Left kidney (tissue), 8 donors: Measurements from ENCODE around the gene SLC30A9. TPM values are rescaled to one million over a fixed set of nuclear protein-coding genes. Genes with fewer than 3 reads are reported as not detected.

ENCODE experiments used
- DNase-seq: peaks from one replicate; pipeline ENCODE4 v3.0.0-alpha.2; 2013
- long read RNA-seq, 8 donors: transcript quantifications; one replicate each; lab custom pipeline, GENCODE V29; 2026
- polyA plus RNA-seq: library from polyadenylated mRNA; unstranded; fragments of 120-200 nt; gene quantifications from one replicate; pipeline ENCODE4 v1.2.1, GENCODE V29; 2013; ENCODE audit not compliant: insufficient read length

The SLC30A9 gene
- 137 TPM for polyA plus RNA-seq
- long read RNA-seq, donor 1, full-length matches to known transcripts: 14 of 21 reads
- long read RNA-seq, donor 1, partial matches to known transcripts: 7 of 21 reads
- long read RNA-seq, donor 1, other reads (novel, unspliced or antisense): 0 of 21 reads
- long read RNA-seq, donor 2, full-length matches to known transcripts: 17 of 69 reads
- long read RNA-seq, donor 2, partial matches to known transcripts: 52 of 69 reads
- long read RNA-seq, donor 2, other reads (novel, unspliced or antisense): 0 of 69 reads
- long read RNA-seq, donor 3, full-length matches to known transcripts: 10 of 19 reads
- long read RNA-seq, donor 3, partial matches to known transcripts: 9 of 19 reads
- long read RNA-seq, donor 3, other reads (novel, unspliced or antisense): 0 of 19 reads
- long read RNA-seq, donor 4: 0 reads
- long read RNA-seq, donor 5, full-length matches to known transcripts: 16 of 87 reads
- long read RNA-seq, donor 5, partial matches to known transcripts: 71 of 87 reads
- long read RNA-seq, donor 5, other reads (novel, unspliced or antisense): 0 of 87 reads
- long read RNA-seq, donor 6, full-length matches to known transcripts: 14 of 86 reads
- long read RNA-seq, donor 6, partial matches to known transcripts: 72 of 86 reads
- long read RNA-seq, donor 6, other reads (novel, unspliced or antisense): 0 of 86 reads
- long read RNA-seq, donor 7, full-length matches to known transcripts: 13 of 89 reads
- long read RNA-seq, donor 7, partial matches to known transcripts: 76 of 89 reads
- long read RNA-seq, donor 7, other reads (novel, unspliced or antisense): 0 of 89 reads
- long read RNA-seq, donor 8, full-length matches to known transcripts: 8 of 8 reads
- long read RNA-seq, donor 8, partial matches to known transcripts: 0 of 8 reads
- long read RNA-seq, donor 8, other reads (novel, unspliced or antisense): 0 of 8 reads

DNA sequence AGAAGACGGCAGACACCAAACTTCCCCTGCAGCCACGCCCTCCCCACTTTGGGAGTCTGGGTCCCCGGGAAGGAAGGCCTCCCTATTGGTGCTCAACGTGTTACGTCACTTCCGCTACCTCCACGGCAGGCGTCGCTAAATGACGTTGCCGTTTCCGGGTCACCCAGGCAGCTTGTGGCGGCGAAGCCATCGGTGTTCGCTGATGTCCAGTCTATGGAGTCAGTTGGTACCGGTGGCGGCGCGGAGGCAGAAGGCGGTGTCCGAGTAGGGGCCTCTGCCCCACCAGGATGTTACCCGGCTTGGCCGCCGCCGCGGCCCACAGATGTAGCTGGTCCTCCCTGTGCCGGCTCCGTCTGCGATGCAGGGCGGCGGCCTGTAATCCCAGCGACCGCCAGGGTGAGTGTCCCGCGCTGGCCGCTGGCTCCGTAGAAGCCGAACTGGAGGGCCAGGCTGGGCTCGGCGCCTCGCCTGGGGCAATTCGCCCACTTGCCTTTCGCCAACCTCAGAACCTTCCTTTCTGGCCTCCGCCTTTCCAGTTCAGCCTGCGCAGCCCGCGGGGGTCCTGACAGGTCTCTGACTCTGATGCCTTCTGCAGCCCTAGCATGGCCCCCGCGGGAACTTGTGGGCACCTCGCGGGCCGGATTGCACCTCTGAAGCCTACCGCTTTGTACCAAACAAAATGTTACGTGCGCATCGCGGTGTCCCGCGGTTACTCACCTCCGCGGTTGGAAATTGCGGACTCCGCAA, at the start of gene SLC30A9:
SLC30A9 (plus strand) TSS at position 166 of the 747 bp plus-strand sequence; CDS start at position 288, 122 bp downstream.
- DNase-seq: peak; percentile 95

DNA sequence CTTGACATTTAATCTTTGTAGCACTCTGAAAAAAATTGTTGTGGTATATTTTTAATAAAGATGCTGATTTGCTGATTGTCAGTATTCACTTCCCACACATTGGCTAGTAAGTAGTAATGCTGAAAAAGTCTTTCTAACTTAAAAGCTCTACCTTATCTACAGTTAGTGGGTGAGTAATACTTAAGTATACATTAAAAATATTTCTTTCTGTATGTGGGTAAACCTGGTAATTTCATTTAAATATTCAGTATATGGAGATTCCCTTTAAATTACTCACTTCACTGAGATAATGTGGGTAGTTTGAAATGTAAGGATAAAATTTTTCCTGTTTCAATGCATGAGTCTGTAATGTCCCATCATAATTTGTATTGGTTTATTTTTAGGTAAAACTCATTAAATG, 49.5 kb upstream of the SLC30A9 start:
- no peak for DNase-seq

DNA sequence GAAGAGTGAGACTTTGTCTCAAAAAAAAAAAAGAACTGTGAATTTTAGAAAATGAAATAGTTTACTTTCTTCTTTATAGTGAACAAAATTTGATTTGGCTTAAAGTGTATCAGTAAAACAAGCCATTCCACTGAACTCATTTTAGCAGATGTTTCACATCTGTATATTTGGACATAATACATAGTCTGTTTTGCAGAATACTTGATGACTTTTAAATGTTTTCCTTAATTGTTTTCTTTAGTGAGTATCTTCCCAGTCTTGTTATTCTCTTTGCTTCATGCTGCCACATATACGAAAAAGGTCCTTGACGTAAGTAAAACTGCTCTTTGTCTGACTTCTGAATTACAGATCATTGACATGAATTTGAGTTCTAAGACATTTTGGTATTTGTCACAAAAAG, 46.8 kb upstream of the SLC30A9 start:
- DNase-seq: no peak

DNA sequence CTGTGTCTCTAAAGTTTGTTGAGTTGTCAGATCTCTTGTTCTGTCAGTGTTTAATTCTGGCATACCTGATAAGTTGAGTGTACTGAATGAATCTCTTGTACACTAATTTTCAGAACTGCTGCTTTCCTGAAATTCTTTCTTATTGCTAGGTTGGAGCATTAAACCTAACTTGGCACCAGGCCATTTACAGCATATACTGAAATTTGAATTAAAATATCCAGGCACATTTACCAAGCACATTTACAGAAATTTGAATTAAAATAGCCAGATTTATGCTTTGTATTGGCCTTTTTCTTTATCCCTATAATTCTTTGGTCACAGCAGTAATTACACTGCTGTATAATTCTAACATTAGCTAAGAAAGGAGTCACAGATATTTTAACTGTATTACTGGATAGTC, 46.2 kb upstream of the SLC30A9 start:
- no peak for DNase-seq

DNA sequence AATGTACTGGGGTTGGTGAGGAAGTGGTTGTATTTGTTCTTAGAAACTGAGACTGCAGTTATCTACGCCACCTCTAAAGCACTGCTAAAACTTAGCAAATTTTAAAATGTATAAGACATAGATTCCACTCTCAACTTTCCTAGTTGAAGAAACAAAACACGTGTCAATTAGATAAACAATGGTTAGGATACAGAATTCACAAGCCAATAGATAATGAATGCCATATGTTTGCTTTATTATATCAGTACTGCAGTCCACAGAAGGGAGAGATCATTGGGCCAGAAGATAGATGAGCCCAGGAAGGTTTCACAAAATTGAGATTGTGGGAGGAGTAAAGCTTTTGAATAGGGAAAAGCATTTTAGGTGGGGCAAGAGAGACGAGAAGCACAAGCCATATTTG, 40.8 kb upstream of the SLC30A9 start:
- no peak for DNase-seq

DNA sequence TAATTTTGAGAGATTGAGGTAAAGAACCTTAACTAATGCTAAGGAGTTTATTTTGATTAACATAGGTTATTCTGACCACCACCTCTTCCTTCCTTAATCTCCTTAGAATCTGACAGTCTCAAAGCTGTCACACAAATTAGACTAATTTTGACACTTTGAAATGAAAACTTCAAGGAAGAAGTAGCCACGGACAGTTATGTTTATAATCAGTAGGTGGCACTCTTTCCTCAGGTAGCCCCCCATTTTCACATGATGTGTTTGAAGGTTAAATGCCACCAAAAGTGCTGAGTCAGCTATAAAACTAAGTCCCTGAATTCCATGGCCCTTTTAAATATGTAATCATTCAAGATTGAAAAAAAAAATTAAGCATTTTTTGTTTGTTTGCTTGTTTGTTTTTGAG, 32.7 kb upstream of the SLC30A9 start:
- DNase-seq: no peak

DNA sequence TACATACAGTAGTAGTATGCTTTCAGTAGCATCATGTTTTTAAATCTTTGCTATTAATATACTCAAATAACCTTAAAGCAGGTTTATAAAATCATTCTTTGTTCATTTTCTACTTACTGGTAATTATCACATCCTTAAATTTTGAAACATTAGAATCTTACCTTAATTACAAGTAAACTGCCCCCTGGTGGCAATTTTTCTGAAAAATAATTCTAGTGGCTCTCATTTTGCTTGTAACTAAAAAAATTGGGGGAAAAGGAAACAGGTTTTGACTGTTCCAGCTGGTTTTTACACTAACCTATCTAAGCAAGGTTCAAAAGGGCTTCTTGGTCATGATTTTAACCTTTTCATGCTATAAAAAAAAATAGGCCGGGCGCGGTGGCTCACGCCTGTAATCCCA, 27.2 kb upstream of the SLC30A9 start:
- DNase-seq: no peak

- DNase-seq: no peak
These were observed 25.9 kb upstream of the SLC30A9 start for GRCh38 chr4:41964401-41964800.

- no peak for DNase-seq
These were observed 22.9 kb upstream of the SLC30A9 start for GRCh38 chr4:41967392-41967791.

DNA sequence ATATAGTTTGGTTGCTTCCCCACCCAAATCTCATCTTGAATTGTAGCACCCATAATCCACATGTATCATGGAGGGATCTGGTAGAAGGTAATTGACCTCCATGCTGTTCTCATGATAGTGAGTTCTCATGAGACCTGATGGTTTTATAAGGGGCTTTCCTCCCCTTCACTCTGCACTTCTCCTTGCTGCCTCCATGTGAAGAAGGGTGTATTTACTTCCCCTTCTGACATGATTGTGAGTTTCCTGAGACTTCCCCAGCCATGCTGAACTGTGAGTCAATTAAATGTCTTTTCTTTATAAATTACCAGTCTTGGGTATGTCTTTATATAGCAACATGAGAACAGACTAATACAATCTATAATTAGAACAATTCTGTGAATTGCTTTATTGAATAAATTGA, 20.7 kb upstream of the SLC30A9 start:
- DNase-seq: no peak

GRCh38 chr4:41975341-41975740, 15.0 kb upstream of the SLC30A9 start:
- no peak for DNase-seq

- no peak for DNase-seq
These were observed 13.4 kb upstream of the SLC30A9 start for GRCh38 chr4:41976775-41977516.

GRCh38 chr4:41977709-41978108, 12.6 kb upstream of the SLC30A9 start:
- no peak for DNase-seq

DNA sequence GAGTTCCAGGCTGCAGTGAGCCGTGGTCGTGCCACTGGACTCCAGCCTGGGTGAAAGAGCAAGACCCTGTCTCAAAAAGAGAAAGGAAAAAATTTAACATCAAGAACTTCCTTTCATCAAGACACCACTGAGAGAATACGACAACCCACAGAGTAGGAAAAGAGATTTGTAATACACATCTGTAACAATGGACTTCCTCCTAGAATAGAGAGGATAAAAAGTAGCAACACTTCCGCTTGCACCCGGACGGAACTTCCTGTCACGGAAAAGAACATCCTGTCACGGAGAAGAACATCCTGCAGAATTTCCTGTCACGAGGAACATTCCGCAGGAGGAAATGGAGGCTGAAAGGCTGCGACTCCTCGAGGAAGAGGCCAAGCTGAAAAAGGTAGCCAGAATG, 8.9 kb upstream of the SLC30A9 start, which contains the start of gene DCAF4L1:
DCAF4L1 (plus strand) TSS at position 301 of the 400 bp plus-strand sequence; CDS start at position 338, 37 bp downstream.
- DNase-seq: no peak

GRCh38 chr4:41982716-41983115, 7.6 kb upstream of the SLC30A9 start:
- DNase-seq: no peak

DNA sequence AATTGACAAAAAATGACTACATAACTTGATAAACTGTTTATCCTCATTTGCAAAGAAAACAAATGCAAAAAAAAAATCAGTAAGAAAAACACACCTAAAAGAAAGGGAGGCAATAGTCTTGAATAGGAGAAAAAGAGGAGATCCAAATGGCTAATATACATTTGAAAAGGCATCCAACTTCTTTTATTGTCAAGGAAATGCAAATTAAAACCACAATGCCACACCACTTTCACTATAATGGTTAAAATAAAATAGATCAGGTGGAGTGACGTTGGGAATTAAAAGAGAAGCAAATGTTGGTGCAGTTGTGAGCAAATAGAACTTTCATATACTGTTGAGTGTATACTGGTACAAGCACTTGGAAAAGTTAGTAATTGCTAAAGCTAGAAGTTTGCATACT, 5.2 kb upstream of the SLC30A9 start:
- no peak for DNase-seq

GRCh38 chr4:41989994-41990364, 351 bp upstream of the SLC30A9 start:
- no peak for DNase-seq

DNA sequence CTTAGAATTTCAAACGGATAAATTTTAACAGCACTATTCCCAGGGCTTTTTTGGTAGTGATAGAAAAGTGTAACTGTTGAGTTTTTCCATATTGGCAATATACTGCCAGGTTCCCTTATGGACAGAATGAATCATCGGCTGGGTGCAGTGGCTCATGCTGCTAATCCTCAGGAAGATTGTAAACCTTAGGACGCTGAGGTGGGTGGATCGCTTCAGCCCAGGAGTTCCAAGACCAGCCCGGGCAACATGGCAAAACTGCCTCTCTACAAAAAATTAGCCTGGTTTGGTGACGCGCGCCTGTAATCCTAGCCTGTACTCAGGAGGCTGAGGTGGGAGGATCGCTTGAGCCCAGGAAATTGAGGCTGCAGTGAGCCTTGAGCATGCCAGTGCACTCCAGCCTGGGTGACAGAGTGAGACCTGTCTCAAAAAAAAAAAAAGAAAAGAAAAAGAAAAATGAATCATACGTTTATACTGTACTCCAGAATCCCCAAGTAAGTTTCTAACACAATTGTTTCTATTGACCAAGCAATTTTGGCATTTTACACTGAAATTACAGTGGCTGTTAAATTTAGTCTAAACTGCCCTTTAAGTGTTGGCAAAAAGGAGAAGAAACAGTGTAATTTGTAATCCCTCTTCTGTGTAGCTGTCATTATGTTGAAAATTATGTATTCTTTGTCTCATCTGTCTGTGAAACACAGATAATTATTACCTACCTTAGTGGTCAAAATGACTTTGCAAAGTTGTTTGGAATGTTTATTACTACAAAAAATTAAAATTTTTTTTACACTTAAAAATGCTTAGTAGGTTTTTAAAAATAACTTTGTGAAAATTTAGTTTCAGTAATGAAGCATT, 1.8 kb downstream of the SLC30A9 start:
- no peak for DNase-seq

DNA sequence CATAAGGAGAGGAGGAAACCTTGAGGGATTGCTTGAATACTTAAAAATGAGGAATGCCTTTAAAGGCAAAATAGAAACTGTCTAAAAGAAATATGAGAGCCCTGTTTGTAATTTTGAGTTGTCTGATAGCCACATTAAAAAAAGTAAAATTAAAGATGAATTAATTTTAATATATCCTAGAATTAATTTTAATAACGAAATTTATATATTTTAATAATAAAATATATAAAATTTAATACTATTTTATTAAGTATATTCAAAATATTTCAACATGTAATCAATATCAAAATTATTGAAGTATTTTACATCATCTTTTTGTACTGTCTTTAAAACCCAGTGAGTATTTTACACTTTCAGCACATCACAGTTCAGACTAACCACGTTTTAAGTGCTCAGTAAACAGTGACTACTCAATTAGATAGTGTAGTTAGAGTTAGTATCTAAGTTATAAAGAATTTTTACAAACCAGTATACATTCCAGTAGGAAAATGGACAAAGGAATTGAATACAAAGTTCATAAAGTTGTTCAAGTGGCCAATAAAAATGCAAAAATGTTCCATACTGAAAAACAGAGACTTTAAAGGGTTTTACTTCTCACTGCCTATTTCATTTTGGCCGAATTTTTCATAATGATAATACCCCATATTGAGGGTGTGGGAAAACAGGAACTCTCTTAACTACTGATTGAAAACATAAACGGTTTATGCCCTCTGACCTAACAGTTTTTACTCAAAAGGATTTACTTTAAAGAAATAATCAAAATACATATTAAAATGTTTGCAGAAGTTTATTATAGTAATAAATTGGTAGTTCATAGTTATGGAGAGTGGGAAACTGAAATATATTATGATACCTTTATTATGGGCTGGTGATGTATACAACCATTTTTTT, 2.9 kb downstream of the SLC30A9 start:
- DNase-seq: no peak
